ENCODE data around the gene ISL1.

ISL1 gene

GRCh38 chr5:51386916-51387883 lies 4.0 kb downstream of the ISL1 start:
- no peak for TF ChIP-seq CTCF (IDR thresholded peaks at IDR 0.05; ENCODE audit: extremely low read depth, insufficient read depth, missing control alignments)
- in situ Hi-C loops (cut with MboI; ENCODE audit: low pct_unique_long_range_greater_than_20kb, low sequenced_read_pairs, unreplicated experiment), result no loop called here
- DNase-seq (ENCODE audit: low spot score), result no peak

GRCh38 chr5:51387884-51388275 lies 4.6 kb downstream of the ISL1 start:
- in situ Hi-C loops (cut with MboI; ENCODE audit: low pct_unique_long_range_greater_than_20kb, low sequenced_read_pairs, unreplicated experiment), result no loop called here
- TF ChIP-seq CTCF (IDR thresholded peaks at IDR 0.05; ENCODE audit: extremely low read depth, insufficient read depth, missing control alignments), result no peak
- DNase-seq (ENCODE audit: low spot score), result no peak

GRCh38 chr5:51388488-51389287 lies 5.4 kb downstream of the ISL1 start:
- in situ Hi-C loops (cut with MboI; ENCODE audit: low pct_unique_long_range_greater_than_20kb, low sequenced_read_pairs, unreplicated experiment), result no loop called here
- DNase-seq (ENCODE audit: low spot score), result no peak
- no peak for TF ChIP-seq CTCF (IDR thresholded peaks at IDR 0.05; ENCODE audit: extremely low read depth, insufficient read depth, missing control alignments)

GRCh38 chr5:51389288-51389576 lies 6.0 kb downstream of the ISL1 start:
- no peak for TF ChIP-seq CTCF (IDR thresholded peaks at IDR 0.05; ENCODE audit: extremely low read depth, insufficient read depth, missing control alignments)
- in situ Hi-C loops (cut with MboI; ENCODE audit: low pct_unique_long_range_greater_than_20kb, low sequenced_read_pairs, unreplicated experiment), result no loop called here
- DNase-seq (ENCODE audit: low spot score), result no peak

GRCh38 chr5:51389577-51390463 lies 6.6 kb downstream of the ISL1 start:
- in situ Hi-C loops (cut with MboI; ENCODE audit: low pct_unique_long_range_greater_than_20kb, low sequenced_read_pairs, unreplicated experiment), result no loop called here

More at GRCh38 chr5:51389577-51390463, 6.6 kb downstream of the ISL1 start:
- DNase-seq (ENCODE audit: low spot score), result no peak
- no peak for TF ChIP-seq CTCF (IDR thresholded peaks at IDR 0.05; ENCODE audit: extremely low read depth, insufficient read depth, missing control alignments)
